HuH-7.5 (cell line): ENCODE results near the gene KIF14.
"Not testable (repeated sequence)": the region's sequence is repeated elsewhere in the genome, so short reads cannot be mapped to it uniquely, and the experiment has no call there.

Source experiments
- DNase-seq: peaks from one replicate; pipeline ENCODE4 v3.0.0; 2011; ENCODE audit warnings: low spot score

KIF14 gene

GRCh38 chr1:200546577-200546976 is 74.0 kb downstream of the KIF14 start:
- DNase-seq, result no peak

- DNase-seq, result no peak
These were observed 78.4 kb downstream of the KIF14 start for GRCh38 chr1:200542162-200542561.

GRCh38 chr1:200540281-200540680 is 80.3 kb downstream of the KIF14 start:
- DNase-seq, result no peak

GRCh38 chr1:200538179-200538578 is 82.4 kb downstream of the KIF14 start:
- DNase-seq, result no peak

GRCh38 chr1:200535605-200536004 is 84.9 kb downstream of the KIF14 start:
- peak; percentile 35 for DNase-seq

GRCh38 chr1:200530623-200531261 is 89.8 kb downstream of the KIF14 start:
- DNase-seq, result no peak

- no peak for DNase-seq
These were observed 91.5 kb downstream of the KIF14 start for GRCh38 chr1:200528858-200529606.

- no peak for DNase-seq
These were observed 92.9 kb downstream of the KIF14 start for GRCh38 chr1:200527670-200528069.

GRCh38 chr1:200526709-200527612 is 93.6 kb downstream of the KIF14 start:
- DNase-seq, result no peak

GRCh38 chr1:200525090-200525987 is 95.2 kb downstream of the KIF14 start:
- DNase-seq, result no peak

GRCh38 chr1:200524551-200524950 is 96.0 kb downstream of the KIF14 start:
- DNase-seq, result not testable (repeated sequence)

- DNase-seq, result no peak
These were observed 96.5 kb downstream of the KIF14 start for GRCh38 chr1:200524092-200524491.

GRCh38 chr1:200520735-200521134 is 99.8 kb downstream of the KIF14 start:
- DNase-seq, result no peak

GRCh38 chr1:200518524-200518923 is 102.0 kb downstream of the KIF14 start:
- DNase-seq, result no peak

GRCh38 chr1:200512191-200512590 is 108.4 kb downstream of the KIF14 start:
- DNase-seq, result no peak

GRCh38 chr1:200510228-200510623 is 110.3 kb downstream of the KIF14 start:
- DNase-seq, result peak; percentile 63

GRCh38 chr1:200506471-200506870 is 114.1 kb downstream of the KIF14 start:
- no peak for DNase-seq

- no peak for DNase-seq
These were observed 115.3 kb downstream of the KIF14 start for GRCh38 chr1:200505257-200505656.
